Prostate gland (tissue), 2 donors: Measurements from ENCODE around the gene ABCC2. TPM values are rescaled to one million over a fixed set of nuclear protein-coding genes. Genes with fewer than 3 reads are reported as not detected.

Experiments used
- DNase-seq: peaks from one replicate; pipeline ENCODE4 v3.0.0-alpha.2; 2019; ENCODE audit warnings: low spot score
- H3K27ac ChIP-seq, 2 donors: fragments of 200-600 bp; sonication (generic); 2 replicates each; pipeline ENCODE4 v1.5.1; 2017 to 2019
- H3K27me3 ChIP-seq: fragments of 200-600 bp; sonication (generic); replicated peaks from 2 replicates; pipeline ENCODE4 v1.5.1; 2019; ENCODE audit not compliant: insufficient read depth
- H3K36me3 ChIP-seq, 2 donors: fragments of 200-600 bp; sonication (generic); 1 replicate in 1 of 2; 2 replicates in 1 of 2; pipeline versions ENCODE4 v1.5.1 to v1.8.1; 2017 to 2019
- H3K4me1 ChIP-seq: fragments of 200-600 bp; sonication (generic); replicated peaks from 2 replicates; pipeline ENCODE4 v1.5.1; 2019
- H3K4me3 ChIP-seq, 2 donors: fragments of 200-600 bp; sonication (generic); 2 replicates each; pipeline ENCODE4 v1.5.1; 2017 to 2019
- H3K9me3 ChIP-seq: fragments of 200-600 bp; sonication (generic); 2 replicates; pipeline ENCODE4 v1.5.1; 2017
- CTCF ChIP-seq, 4 experiments: fragments of 200-600 bp in 2 of 4; fragments of 450-650 bp in 2 of 4; sonication (generic) in 2 of 4; IDR thresholded peaks; 1 replicate in 3 of 4; 2 replicates in 1 of 4; pipeline ENCODE4 v1.5.1; 2016 to 2019; ENCODE audit warnings: antibody characterized with exemption in 4 of 4, mild to moderate bottlenecking in 2 of 4, moderate library complexity in 2 of 4
- POLR2A ChIP-seq: fragments of 450-650 bp; IDR thresholded peaks from one replicate; pipeline ENCODE4 v1.6.1; 2016; ENCODE audit warnings: antibody characterized with exemption, mild to moderate bottlenecking
- POLR2AphosphoS5 ChIP-seq: sonication (generic); formaldehyde crosslinking; IDR thresholded peaks from one replicate; pipeline ENCODE4 v1.6.1; 2017; ENCODE audit warnings: antibody characterized with exemption
- whole genome bisulfite sequencing: methylation state at CpG from one replicate; pipeline ENCODE4 v1.1.5; 2018; 5-methylcytosine and 5-hydroxymethylcytosine counted together
- intact Hi-C: fragments of 100-400 bp; cut with DNase I; formaldehyde crosslinking; loops from one replicate; pipeline ENCODE4 v1.14.2; 2022
- total RNA-seq, 2 donors: library from RNA; depleted of rRNA; stranded (reverse); fragments of >200 nt; gene quantifications; one replicate each; pipeline ENCODE4 v1.1.0, GENCODE V29; 2016

Gene ABCC2
- total RNA-seq, 2 donors from 2014 or later, result 0.14 to 0.74 TPM

GRCh38 chr10:99849536-99849935 is 67.1 kb downstream of the ABCC2 start:
- DNase-seq, result no peak
- 100% methylated on average over 2 of the region's 2 CpGs for WGBS
- intact Hi-C loops, result loop anchor here (5.0 kb wide), 1 partner anchor 198 kb away; no protein-coding TSS in a partner anchor

DNA sequence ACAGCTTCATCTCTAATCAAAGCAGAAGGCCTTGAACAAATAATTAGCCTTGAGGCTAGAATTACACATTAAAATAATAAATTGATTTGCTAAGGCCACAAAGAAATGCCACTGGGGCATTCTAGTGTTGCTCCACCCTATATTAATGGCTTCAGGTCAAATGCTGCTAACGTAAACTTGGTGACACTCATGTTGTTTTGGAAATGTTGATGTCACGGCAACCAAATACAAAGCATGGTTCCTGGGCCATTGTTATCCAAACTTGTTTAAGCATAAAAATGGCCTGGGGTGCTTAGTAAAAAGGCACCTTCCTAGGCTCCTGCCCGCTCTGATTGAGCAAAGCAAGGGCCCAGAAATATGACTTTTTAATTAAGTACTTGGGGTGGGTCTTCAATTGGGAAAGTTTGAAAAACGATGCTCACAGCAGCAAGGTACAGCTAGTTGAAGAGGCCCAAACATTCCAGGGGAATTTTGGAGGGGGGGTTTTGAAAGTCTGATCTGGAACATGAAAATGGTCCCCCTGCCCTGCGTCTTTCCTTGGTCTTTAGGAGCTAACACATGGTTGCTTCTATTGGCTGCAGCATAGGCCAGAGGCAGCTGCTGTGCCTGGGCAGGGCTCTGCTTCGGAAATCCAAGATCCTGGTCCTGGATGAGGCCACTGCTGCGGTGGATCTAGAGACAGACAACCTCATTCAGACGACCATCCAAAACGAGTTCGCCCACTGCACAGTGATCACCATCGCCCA is 67.8 kb downstream of the ABCC2 start:
- intact Hi-C loops, result no loop called here
- TF ChIP-seq POLR2A (no peak), POLR2AphosphoS5 (no peak), CTCF (IDR thresholded peaks at IDR 0.05) (no peak)
- Histone ChIP-seq H3K4me3 (no peak overlapping the region), H3K27ac (no peak overlapping the region), H3K27me3 (no peaks in the 10 kb centered on the region), H3K36me3 (no peaks in the 10 kb centered on the region), H3K9me3 (no peaks in the 10 kb centered on the region), H3K4me1 (no peaks in the 10 kb centered on the region)
- 72% methylated on average over 11 of the region's 11 CpGs for WGBS
- no peak for DNase-seq

More at GRCh38 chr10:99849536-99849935, 67.1 kb downstream of the ABCC2 start:
- TF ChIP-seq POLR2AphosphoS5 (no peak), CTCF (IDR thresholded peaks at IDR 0.05) (no peak), POLR2A (no peak)
- no peaks in the 10 kb centered on the region for H3K27me3 ChIP-seq
- H3K4me1 ChIP-seq, result no peaks in the 10 kb centered on the region
- no peak overlapping the region for H3K27ac ChIP-seq
- H3K9me3 ChIP-seq, result no peaks in the 10 kb centered on the region
- no peak overlapping the region for H3K4me3 ChIP-seq
- H3K36me3 ChIP-seq, result no peaks in the 10 kb centered on the region

- Histone ChIP-seq H3K9me3 (no peaks in the 10 kb centered on the region), H3K4me1 (no peaks in the 10 kb centered on the region), H3K27ac (no peak overlapping the region), H3K27me3 (no peaks in the 10 kb centered on the region), H3K36me3 (no peaks in the 10 kb centered on the region), H3K4me3 (no peak overlapping the region)
- 69% methylated on average over 5 of the region's 5 CpGs for WGBS
- TF ChIP-seq POLR2A (no peak), CTCF (IDR thresholded peaks at IDR 0.05) (no peak), POLR2AphosphoS5 (no peak)
- intact Hi-C loops, result no loop called here
- DNase-seq, result no peak
These were observed 68.4 kb downstream of the ABCC2 start for GRCh38 chr10:99850767-99851340.

DNA sequence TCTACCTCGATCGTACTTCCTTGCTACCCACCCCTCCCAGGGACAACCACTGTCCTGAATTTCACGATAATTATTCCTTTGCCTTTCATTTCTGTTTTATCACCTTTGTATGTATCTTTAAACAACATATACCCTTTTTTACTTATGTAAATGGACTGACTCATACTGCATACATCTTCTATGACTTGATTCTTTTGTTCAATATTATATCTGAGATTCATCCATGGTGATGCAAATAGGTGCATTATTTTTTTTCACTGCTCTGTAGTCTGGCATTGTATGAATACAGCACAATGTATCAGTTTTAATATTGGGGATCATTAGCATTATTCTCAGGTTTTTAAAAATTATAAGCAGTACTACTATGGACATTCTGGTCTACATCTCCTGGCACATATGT is 69.4 kb downstream of the ABCC2 start:
- DNase-seq, result no peak
- WGBS, result 91% methylated on average over 3 of the region's 3 CpGs
- no peaks in the 10 kb centered on the region for H3K27me3 ChIP-seq
- H3K36me3 ChIP-seq, result no peaks in the 10 kb centered on the region
- H3K9me3 ChIP-seq, result no peaks in the 10 kb centered on the region
- no peaks in the 10 kb centered on the region for H3K4me1 ChIP-seq
- no peak overlapping the region for H3K27ac ChIP-seq
- H3K4me3 ChIP-seq, result no peak overlapping the region
- TF ChIP-seq POLR2AphosphoS5, result no peak
- intact Hi-C loops, result no loop called here

GRCh38 chr10:99852481-99853213 is 70.2 kb downstream of the ABCC2 start:
- no peaks in the 10 kb centered on the region for H3K9me3 ChIP-seq
- no peak for DNase-seq
- no peak for TF ChIP-seq POLR2AphosphoS5
- no peak for TF ChIP-seq CTCF (IDR thresholded peaks at IDR 0.05)
- TF ChIP-seq POLR2A, result no peak
- H3K27ac ChIP-seq, result no peak overlapping the region
- H3K4me3 ChIP-seq, result no peak overlapping the region
- H3K36me3 ChIP-seq, result no peaks in the 10 kb centered on the region
- intact Hi-C loops, result no loop called here
- no peaks in the 10 kb centered on the region for H3K27me3 ChIP-seq
- no peaks in the 10 kb centered on the region for H3K4me1 ChIP-seq
- WGBS, result 67% methylated on average over 3 of the region's 3 CpGs
